HG03521 (cell line): ENCODE measurements around the gene BANP.
"Not testable (repeated sequence)": the region's sequence is repeated elsewhere in the genome, so short reads cannot be mapped to it uniquely, and the experiment has no call there.

Experiments used
- ATAC-seq: cut with Tn5 transposase; IDR thresholded peaks from one replicate; pipeline ENCODE4 v1.9.1; 2021; ENCODE audit warnings: mild to moderate bottlenecking, moderate library complexity; ENCODE audit not compliant: unreplicated experiment

The BANP gene

GRCh38 chr16:88025828-88026555, 74.8 kb downstream of the BANP start:
- ATAC-seq = not testable (repeated sequence)

DNA sequence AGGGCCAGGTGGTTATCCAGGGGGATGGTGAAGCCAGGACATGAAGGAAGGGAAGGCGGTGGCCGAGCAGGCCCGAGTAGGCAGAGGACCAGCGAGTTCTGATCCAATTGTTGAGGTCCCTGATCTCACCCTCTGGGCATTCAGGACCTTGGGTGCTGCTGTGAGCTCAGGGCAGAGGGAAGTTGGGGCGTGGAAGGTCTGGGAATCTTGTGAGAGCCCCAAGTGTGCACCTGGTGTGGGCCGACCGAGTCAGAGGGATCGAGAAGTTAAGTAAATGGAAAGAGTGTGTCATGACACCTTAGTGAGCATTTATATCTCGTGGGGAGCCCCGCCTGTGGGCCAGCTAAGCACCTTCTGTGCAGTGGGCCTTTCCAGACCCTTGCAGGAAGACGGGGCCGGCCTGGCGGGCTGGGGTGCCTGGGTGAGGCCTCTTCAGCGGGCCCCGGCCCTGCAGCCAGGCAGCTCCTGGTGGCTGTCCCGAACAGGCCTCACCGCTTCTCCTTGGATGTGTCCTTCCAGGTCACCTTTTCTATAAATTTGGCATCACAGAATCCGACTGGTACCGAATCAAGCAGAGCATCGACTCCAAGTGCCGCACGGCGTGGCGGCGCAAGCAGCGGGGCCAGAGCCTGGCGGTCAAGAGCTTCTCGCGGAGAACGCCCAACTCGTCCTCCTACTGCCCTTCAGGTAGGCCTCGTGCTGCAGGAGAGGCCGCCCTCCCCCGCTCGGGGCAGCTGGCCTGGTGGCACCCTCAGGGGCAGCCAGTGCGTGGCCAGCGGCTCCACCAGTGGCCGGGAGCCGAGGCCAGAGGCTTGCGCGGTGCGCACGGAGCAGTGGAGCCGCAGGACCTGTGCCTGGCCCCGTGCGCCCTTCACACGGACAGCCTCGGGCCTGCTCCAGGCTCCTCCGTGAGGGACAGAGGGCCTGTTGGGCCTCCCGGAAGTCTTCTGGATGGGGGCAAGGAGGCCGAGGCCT, 76.0 kb downstream of the BANP start:
- ATAC-seq = no peak

DNA sequence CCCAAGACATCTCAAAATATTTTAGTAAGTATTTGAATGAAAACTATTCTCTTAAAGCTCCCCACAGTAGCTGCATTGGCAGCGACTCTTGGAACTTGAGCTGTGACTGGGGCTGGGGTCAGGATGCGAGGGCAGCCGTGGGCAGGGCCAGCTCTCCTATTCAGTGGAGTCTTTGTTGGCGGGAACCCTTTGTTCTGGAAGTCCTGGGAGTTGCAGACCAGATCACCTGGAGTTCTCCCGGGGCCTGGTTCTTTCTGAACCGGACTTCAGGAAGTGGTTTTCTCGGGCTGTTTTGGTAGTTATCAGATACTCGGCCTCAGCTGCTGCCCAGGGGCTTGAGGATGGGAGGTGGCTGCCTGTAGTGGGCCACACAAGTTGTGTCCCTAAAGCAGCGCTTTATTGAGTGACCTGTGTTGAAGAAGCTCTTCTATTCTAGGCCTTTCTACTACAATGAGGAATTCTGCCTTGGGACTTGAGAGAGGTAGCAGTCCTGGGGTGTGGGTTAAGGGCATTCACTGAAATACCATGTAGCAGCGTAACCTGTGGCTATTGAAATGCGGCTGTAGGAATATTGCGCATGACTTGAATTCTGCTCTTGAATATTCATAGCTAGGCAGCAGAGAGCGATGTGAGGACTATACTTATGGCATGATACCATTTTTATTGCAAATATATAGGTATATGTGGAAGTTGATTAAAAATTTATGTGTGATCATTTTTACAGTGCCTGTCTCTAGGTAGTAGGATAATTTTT, 77.1 kb downstream of the BANP start:
- ATAC-seq = not testable (repeated sequence)

DNA sequence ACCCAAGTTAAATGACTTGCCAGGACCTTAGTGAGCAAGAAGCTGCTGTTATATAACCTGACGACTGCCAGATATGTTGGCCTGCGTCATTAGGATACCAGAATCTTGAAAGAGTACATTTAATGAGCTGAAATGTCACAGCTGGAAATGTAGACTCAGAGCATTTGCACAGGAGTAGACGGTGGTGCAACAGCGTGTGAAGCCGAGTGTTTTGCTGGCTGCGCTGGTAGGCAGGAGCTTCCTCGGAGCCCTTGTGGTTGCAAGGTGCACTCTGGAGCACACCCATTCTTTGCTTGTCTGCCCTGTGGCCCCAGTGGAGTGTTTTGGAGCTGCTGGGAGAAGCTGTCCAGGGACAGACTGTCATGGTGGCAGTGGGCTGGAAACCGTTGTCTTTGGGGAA, 79.3 kb downstream of the BANP start:
- ATAC-seq = no peak

- ATAC-seq = not testable (repeated sequence)
These were observed 79.7 kb downstream of the BANP start for GRCh38 chr16:88030961-88031360.

GRCh38 chr16:88033003-88033740, 81.9 kb downstream of the BANP start:
- ATAC-seq = not testable (repeated sequence)

DNA sequence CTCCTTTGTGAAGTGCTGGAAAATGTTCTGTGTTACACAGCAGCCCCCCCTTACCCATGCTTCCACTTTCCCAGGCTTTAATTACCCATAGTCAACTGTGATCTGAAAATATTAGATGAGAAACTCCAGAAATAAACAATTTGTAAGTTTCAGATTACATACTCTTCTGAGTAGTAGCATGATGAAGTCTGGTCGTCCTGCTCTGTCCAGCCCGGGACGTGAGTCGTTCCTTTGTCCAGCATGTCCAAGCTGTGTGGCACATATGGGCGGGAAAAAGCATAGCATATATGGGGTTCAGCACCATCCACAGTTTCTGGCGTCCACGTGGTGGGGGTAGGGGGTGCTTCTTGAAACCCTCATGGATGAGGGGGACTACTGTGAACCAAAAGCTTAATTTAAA, 83.5 kb downstream of the BANP start:
- ATAC-seq = no peak

GRCh38 chr16:88035292-88035691, 84.1 kb downstream of the BANP start:
- ATAC-seq = no peak

- not testable (repeated sequence) for ATAC-seq
These were observed 84.8 kb downstream of the BANP start for GRCh38 chr16:88035884-88036639.

GRCh38 chr16:88036640-88036996, 85.4 kb downstream of the BANP start:
- ATAC-seq = not testable (repeated sequence)

GRCh38 chr16:88037359-88037758, 86.1 kb downstream of the BANP start:
- not testable (repeated sequence) for ATAC-seq

DNA sequence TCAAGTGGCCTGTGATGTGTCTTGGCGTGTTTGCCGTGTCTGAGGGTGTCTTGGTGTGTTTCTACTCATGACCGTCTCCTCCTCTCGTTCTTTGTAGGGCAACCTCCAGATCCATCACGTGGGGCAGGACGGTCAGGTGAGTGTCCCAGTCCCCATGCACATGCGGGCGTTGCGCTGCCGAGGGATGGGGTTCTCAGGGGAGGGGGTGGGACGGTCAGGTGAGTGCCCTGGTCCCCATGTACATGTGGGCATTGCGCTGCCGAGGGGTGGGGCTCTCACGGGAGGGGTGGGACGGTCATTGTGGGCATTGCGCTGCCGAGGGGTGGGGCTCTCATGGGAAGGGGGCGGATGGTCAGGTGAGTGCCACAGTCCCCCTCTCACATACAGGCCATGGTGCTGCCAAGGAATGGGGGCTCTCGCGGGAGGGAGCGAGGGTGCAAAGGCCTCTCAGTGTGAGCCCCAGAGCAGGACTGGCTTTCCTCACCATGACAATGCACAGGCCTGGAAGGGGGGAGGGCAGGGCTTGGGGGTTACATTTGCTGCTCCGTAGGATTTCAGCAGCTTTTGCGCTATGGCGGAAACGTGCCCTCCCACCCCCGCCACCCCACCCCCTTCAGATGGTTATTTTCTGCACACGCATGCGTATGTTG, 86.8 kb downstream of the BANP start:
- not testable (repeated sequence) for ATAC-seq

DNA sequence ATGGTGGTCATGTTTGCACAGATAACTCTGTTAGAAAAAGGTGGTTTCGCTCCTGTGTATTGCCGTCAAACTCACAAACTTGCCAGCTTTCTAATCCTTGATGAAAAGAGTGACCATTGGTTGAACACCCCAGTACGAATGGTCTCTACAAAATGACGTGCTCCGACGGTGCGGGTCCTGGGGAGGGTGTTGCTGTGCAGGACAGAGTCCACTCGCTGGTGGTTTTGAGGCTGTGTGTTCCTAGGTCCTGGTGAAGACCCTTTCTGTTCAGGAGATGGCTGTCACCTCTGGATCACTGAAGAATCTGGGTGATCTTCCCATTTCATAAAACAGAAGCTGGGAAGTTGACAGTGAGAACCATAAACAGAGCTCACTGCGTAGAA, 87.3 kb downstream of the BANP start:
- not testable (repeated sequence) for ATAC-seq

DNA sequence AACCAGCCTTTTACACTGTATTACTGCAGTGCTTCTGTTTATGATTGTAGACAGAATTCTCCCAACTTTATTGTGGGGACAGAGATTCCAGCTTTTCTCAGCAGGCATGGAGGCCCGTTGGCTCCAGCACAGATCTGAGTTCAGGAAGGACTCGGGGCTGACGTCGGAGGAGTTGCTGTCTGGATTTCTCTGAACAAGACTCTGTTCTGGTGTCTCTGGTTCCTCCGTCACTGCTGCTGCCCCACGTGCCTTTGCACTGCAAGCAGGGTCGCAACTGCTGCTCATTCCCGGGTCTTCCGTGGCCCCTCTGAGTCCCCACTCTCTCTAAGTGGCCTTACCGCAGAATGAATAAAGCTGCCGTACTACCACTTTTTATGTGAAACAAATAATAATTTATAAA, 88.4 kb downstream of the BANP start:
- ATAC-seq = no peak

GRCh38 chr16:88040196-88040876, 89.1 kb downstream of the BANP start:
- not testable (repeated sequence) for ATAC-seq

DNA sequence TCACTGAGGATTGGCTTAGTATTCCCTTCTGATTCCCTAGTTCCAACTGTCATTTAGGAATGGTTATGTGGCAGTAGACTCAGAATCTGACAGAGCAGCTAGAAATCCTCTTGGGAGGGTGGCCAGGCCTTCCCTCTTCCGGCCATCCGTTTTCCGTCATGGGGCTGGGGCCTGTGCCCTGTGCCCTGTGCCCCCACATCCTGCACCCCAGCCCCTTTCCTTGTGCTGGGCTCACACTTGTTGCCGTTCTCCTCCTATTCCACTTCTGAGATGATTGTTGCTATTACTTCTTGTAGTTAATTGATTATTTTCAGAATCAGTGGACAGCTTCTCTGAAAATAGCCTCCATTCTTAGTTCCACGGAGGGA, 89.6 kb downstream of the BANP start:
- not testable (repeated sequence) for ATAC-seq

- ATAC-seq = not testable (repeated sequence)
These were observed 90.3 kb downstream of the BANP start for GRCh38 chr16:88041506-88041905.

DNA sequence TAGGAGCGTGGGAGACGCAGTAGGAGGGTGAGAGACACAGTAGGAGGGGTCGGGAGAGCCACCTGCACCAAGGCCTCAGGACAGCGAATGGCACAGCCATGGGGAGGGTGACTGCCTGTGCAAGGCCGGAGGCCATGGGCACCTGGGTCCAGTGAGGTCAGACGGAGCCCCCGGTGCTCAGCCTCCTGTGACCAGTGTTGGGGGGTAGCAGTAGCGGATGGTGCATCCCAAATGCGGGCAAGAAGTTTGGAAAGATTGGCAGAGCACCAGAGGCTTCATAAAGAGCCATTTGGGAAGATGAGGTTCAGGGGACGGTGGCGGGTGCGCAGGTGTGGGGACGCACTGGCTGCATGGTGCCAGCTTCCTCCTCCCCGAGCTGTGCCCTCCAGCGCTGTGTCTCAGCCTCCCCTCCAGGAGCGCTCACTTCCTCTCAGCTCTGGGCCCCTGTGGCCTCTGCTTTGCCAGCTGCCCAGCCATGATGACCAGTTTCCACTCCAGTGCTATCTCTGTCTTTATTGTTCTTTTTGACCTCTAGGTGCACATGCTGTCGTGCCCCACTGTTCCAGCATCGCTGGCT, 90.8 kb downstream of the BANP start:
- not testable (repeated sequence) for ATAC-seq
